ENCODE results near the gene FHIP1A. TPM values are rescaled to one million over a fixed set of nuclear protein-coding genes. Genes with fewer than 3 reads are reported as not detected.

Gene FHIP1A
- total and polyA plus RNA-seq, 7 donors, result 0.51 to 46.7 (median 37.7) TPM

- WGBS, 3 donors, result 16 to 44% (median 31%) methylated on average over 1 of the region's 1 CpG
- Histone ChIP-seq H3K4me3 (no peak overlapping the region), H3K27ac (peak overlapping the region; percentile 73), H3K9me3 (peaks cover 3% of the 10 kb centered on the region), H3K36me3 (ENCODE audit: insufficient read depth in 1 of 2, low read depth in 1 of 2) (no peaks in the 10 kb centered on the region), H3K4me1 (peaks cover 45% of the 10 kb centered on the region), H3K27me3 (ENCODE audit: insufficient read depth in 3 of 3, low read length in 2 of 3) (no peaks in the 10 kb centered on the region)
- no peak for ATAC-seq
- no peak for DNase-seq
- TF ChIP-seq, protein P1, sequence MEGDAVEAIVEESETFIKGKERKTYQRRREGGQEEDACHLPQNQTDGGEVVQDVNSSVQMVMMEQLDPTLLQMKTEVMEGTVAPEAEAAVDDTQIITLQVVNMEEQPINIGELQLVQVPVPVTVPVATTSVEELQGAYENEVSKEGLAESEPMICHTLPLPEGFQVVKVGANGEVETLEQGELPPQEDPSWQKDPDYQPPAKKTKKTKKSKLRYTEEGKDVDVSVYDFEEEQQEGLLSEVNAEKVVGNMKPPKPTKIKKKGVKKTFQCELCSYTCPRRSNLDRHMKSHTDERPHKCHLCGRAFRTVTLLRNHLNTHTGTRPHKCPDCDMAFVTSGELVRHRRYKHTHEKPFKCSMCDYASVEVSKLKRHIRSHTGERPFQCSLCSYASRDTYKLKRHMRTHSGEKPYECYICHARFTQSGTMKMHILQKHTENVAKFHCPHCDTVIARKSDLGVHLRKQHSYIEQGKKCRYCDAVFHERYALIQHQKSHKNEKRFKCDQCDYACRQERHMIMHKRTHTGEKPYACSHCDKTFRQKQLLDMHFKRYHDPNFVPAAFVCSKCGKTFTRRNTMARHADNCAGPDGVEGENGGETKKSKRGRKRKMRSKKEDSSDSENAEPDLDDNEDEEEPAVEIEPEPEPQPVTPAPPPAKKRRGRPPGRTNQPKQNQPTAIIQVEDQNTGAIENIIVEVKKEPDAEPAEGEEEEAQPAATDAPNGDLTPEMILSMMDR (IDR thresholded peaks at IDR 0.05), result no peak
- intact Hi-C loops (cut with DNase I), result no loop called here
Measured at GRCh38 chr4:151429957-151430570, 21.1 kb downstream of the FHIP1A start.

- Histone ChIP-seq H3K9me3 (no peaks in the 10 kb centered on the region), H3K4me3 (no peak overlapping the region), H3K27me3 (ENCODE audit: insufficient read depth in 3 of 3, low read length in 2 of 3) (no peaks in the 10 kb centered on the region), H3K36me3 (ENCODE audit: insufficient read depth in 1 of 2, low read depth in 1 of 2) (no peaks in the 10 kb centered on the region), H3K4me1 (peaks cover 43% of the 10 kb centered on the region), H3K27ac (peak overlapping the region; percentile 73)
- no peak for ATAC-seq
- no peak for DNase-seq
- intact Hi-C loops (cut with DNase I), result no loop called here
- 53 to 70% (median 56%) methylated on average over 6 of the region's 6 CpGs for WGBS, 3 donors
- TF ChIP-seq, protein P1 (IDR thresholded peaks at IDR 0.05), result no peak
Measured at GRCh38 chr4:151430740-151431457, 21.9 kb downstream of the FHIP1A start.

- intact Hi-C loops (cut with DNase I), result no loop called here
- H3K27me3 ChIP-seq (ENCODE audit: insufficient read depth in 3 of 3, low read length in 2 of 3), result no peaks in the 10 kb centered on the region
- TF ChIP-seq, protein P1 (IDR thresholded peaks at IDR 0.05), result no peak
- peak overlapping the region; percentile 73 for H3K27ac ChIP-seq
- peaks cover 37% of the 10 kb centered on the region for H3K4me1 ChIP-seq
- no peak overlapping the region for H3K4me3 ChIP-seq
- H3K36me3 ChIP-seq (ENCODE audit: insufficient read depth in 1 of 2, low read depth in 1 of 2), result no peaks in the 10 kb centered on the region
- no peaks in the 10 kb centered on the region for H3K9me3 ChIP-seq
- no peak for ATAC-seq
- DNase-seq, result no peak
Measured at GRCh38 chr4:151431728-151432127, 22.8 kb downstream of the FHIP1A start.

GRCh38 chr4:151432654-151433053 is 23.7 kb downstream of the FHIP1A start:
- H3K9me3 ChIP-seq, result no peaks in the 10 kb centered on the region
- peak overlapping the region; percentile 73 for H3K27ac ChIP-seq
- no peaks in the 10 kb centered on the region for H3K27me3 ChIP-seq (ENCODE audit: insufficient read depth in 3 of 3, low read length in 2 of 3)
- no peak overlapping the region for H3K4me3 ChIP-seq
- no peak for DNase-seq
- TF ChIP-seq, protein P1 (IDR thresholded peaks at IDR 0.05), result no peak
- peaks cover 45% of the 10 kb centered on the region for H3K4me1 ChIP-seq
- intact Hi-C loops (cut with DNase I), result no loop called here
- no peaks in the 10 kb centered on the region for H3K36me3 ChIP-seq (ENCODE audit: insufficient read depth in 1 of 2, low read depth in 1 of 2)
- no peak for ATAC-seq

Data from psoas muscle (tissue), 8 donors.